Loucy (cell line): ENCODE results near the gene MRPL19.

Experiments
- CTCF ChIP-seq: fragments of 200-600 bp; sonication (generic); conservative IDR thresholded peaks from 2 replicates; pipeline ENCODE4 v1.5.1; 2014; ENCODE audit warnings: mild to moderate bottlenecking, antibody characterized with exemption, low read length
- EZH2phosphoT487 ChIP-seq: fragments of 200-600 bp; IDR thresholded peaks from 2 replicates; pipeline ENCODE4 v1.6.1; 2018; ENCODE audit warnings: antibody characterized with exemption, mild to moderate bottlenecking, moderate library complexity, borderline replicate concordance

- TF ChIP-seq CTCF (no peak), EZH2phosphoT487 (no peak)
These were observed 13.8 kb upstream of the MRPL19 start for GRCh38 chr2:75632813-75633212.
